Panc1 (cell line): ENCODE measurements around the gene PDZD2. TPM values are rescaled to one million over a fixed set of nuclear protein-coding genes. Genes with fewer than 3 reads are reported as not detected.
"Not testable (repeated sequence)": the region's sequence is repeated elsewhere in the genome, so short reads cannot be mapped to it uniquely, and the experiment has no call there.

Experiments used
- ATAC-seq: fragments of 200-7000 bp; cut with Tn5 transposase; 2 replicates; pipeline ENCODE4 v1.9.1; 2020; ENCODE audit warnings: mild to moderate bottlenecking, moderate library complexity
- BruUV-seq: library from RNA; stranded (reverse); fragments of 400-500 nt; replicated peaks from 2 replicates; lab custom pipeline; 2021; lab: Mats Ljungman, UMichigan
- CTCF ChIA-PET: fragments of 300-600 bp; sonication (Branson Sonifier 250); formaldehyde crosslinking; loops from one replicate; lab custom pipeline; 2022; ENCODE audit warnings: antibody characterized with exemption; lab: Charles Lee
- POLR2A ChIA-PET: fragments of 300-600 bp; sonication (Branson Sonifier 250); formaldehyde crosslinking; loops from one replicate; lab custom pipeline; 2022; ENCODE audit warnings: antibody characterized with exemption; lab: Charles Lee
- DNase-seq: peaks from one replicate; pipeline ENCODE4 v3.0.0-alpha.2; 2010; ENCODE audit warnings: low read depth, low spot score
- H3K27ac ChIP-seq: 2 replicates; pipeline ENCODE4 v1.5.1; 2011; ENCODE audit warnings: mild to moderate bottlenecking, low read length, inconsistent platforms
- H3K27me3 ChIP-seq: fragments of 200-500 bp; sonication (Bioruptor generic); 2 replicates; pipeline ENCODE4 v1.6.0; 2014; ENCODE audit warnings: low read length, inconsistent platforms; ENCODE audit not compliant: control insufficient read depth, insufficient read depth
- H3K36me3 ChIP-seq: fragments of 200-500 bp; sonication (Bioruptor generic); 2 replicates; pipeline ENCODE4 v1.5.1; 2014; ENCODE audit warnings: inconsistent platforms, mild to moderate bottlenecking, low read length, moderate library complexity; ENCODE audit not compliant: control insufficient read depth, insufficient read depth
- H3K4me1 ChIP-seq: 2 replicates; pipeline ENCODE4 v1.5.1; 2011; ENCODE audit warnings: inconsistent platforms, mild to moderate bottlenecking, low read length, moderate library complexity; ENCODE audit not compliant: control insufficient read depth, insufficient read depth
- H3K4me3 ChIP-seq, 2 experiments: 2 replicates each; pipeline ENCODE4 v1.5.1; 2011 to 2012; ENCODE audit warnings: low read depth in 2 of 2, low read length in 2 of 2, mild to moderate bottlenecking in 2 of 2, inconsistent platforms in 1 of 2, moderate library complexity in 1 of 2
- H3K9me3 ChIP-seq: fragments of 200-500 bp; sonication (Bioruptor generic); 2 replicates; pipeline ENCODE4 v1.5.1; 2014; ENCODE audit warnings: low read depth, mild to moderate bottlenecking, inconsistent platforms, low read length, moderate library complexity; ENCODE audit not compliant: control insufficient read depth, insufficient read depth
- CTCF ChIP-seq: fragments of 450-650 bp; IDR thresholded peaks from 2 replicates; pipeline ENCODE4 v1.5.1; 2017; ENCODE audit warnings: mild to moderate bottlenecking
- POLR2AphosphoS5 ChIP-seq: IDR thresholded peaks from 2 replicates; pipeline ENCODE4 v1.6.1; 2012; ENCODE audit warnings: mild to moderate bottlenecking, low read depth, low read length, moderate library complexity
- REST ChIP-seq, 2 experiments: IDR thresholded peaks; 2 replicates each; pipeline ENCODE4 v1.6.1; 2011 to 2012; ENCODE audit warnings: low read depth in 2 of 2, control low read depth in 1 of 2, low read length in 1 of 2, mild to moderate bottlenecking in 1 of 2, moderate library complexity in 1 of 2; ENCODE audit not compliant: insufficient read depth in 1 of 2
- SIN3A ChIP-seq: IDR thresholded peaks from 2 replicates; pipeline ENCODE4 v1.6.1; 2012; ENCODE audit warnings: low read depth, mild to moderate bottlenecking, low read length, moderate library complexity, borderline replicate concordance; ENCODE audit not compliant: insufficient read depth
- TCF7L2 ChIP-seq: IDR thresholded peaks from 2 replicates; pipeline ENCODE4 v1.6.1; 2011; ENCODE audit warnings: mild to moderate bottlenecking, low read depth, low read length, inconsistent platforms
- in situ Hi-C: cut with HindIII; loops from 2 replicates; pipeline ENCODE4 v1.10.0; 2016; ENCODE audit warnings: low sequenced_read_pairs, low pct_unique_long_range_greater_than_20kb
- intact Hi-C: fragments of 100-400 bp; cut with micrococcal nuclease; formaldehyde crosslinking; loops from one replicate; pipeline ENCODE4 v1.10.0; 2022; ENCODE audit not compliant: unreplicated experiment
- total RNA-seq: library from RNA; stranded (reverse); gene quantifications from one replicate; pipeline ENCODE4 v1.2.1, GENCODE V29; 2021; ENCODE audit not compliant: unreplicated experiment

Gene PDZD2
- total RNA-seq, 1 experiment from 2014 or later: 0.10 TPM

GRCh38 chr5:32115985-32116384, 477.1 kb downstream of the PDZD2 start:
- no TSS peak for BruUV-seq
- CTCF ChIA-PET: no interaction called here
- no peak overlapping the region for H3K27ac ChIP-seq
- peaks cover 7% of the 10 kb centered on the region for H3K36me3 ChIP-seq
- H3K9me3 ChIP-seq: no peaks in the 10 kb centered on the region
- no peak overlapping the region for H3K4me3 ChIP-seq
- DNase-seq: no peak
- POLR2A ChIA-PET: interaction anchor here (0.8 kb wide), 1 partner anchor 11 kb away, joined by 8 read pairs; no protein-coding TSS in a partner anchor
- TF ChIP-seq CTCF: no peak
- TF ChIP-seq REST (IDR thresholded peaks at IDR 0.05; ENCODE audit: insufficient read depth in 1 of 2, low read depth in 2 of 2, low read length in 1 of 2): no peak
- no peak for TF ChIP-seq POLR2AphosphoS5
- no peak for TF ChIP-seq TCF7L2
- no peak for TF ChIP-seq SIN3A
- in situ Hi-C loops (no loop called here), intact Hi-C loops (no loop called here)
- H3K27me3 ChIP-seq: no peaks in the 10 kb centered on the region
- ATAC-seq: peak; percentile 63; the same call in 1 of the 2 replicates
- H3K4me1 ChIP-seq: peaks cover 5% of the 10 kb centered on the region

GRCh38 chr5:32116574-32117313, 477.8 kb downstream of the PDZD2 start:
- H3K27ac ChIP-seq: no peak overlapping the region
- DNase-seq (no peak), ATAC-seq (no peak)
- TF ChIP-seq REST (IDR thresholded peaks at IDR 0.05; ENCODE audit: insufficient read depth in 1 of 2, low read depth in 2 of 2, low read length in 1 of 2): no peak
- ChIA-PET POLR2A (no interaction called here), CTCF (no interaction called here)
- H3K36me3 ChIP-seq: peaks cover 9% of the 10 kb centered on the region; the same call in 1 of the 2 replicates
- intact Hi-C loops: no loop called here
- H3K9me3 ChIP-seq: no peaks in the 10 kb centered on the region
- H3K27me3 ChIP-seq: no peaks in the 10 kb centered on the region
- peaks cover 5% of the 10 kb centered on the region for H3K4me1 ChIP-seq
- no peak overlapping the region for H3K4me3 ChIP-seq
- BruUV-seq: no TSS peak
- in situ Hi-C loops: no loop called here

GRCh38 chr5:32118922-32119321, 480.0 kb downstream of the PDZD2 start:
- BruUV-seq: not testable (repeated sequence)

More at GRCh38 chr5:32118922-32119321, 480.0 kb downstream of the PDZD2 start:
- H3K27me3 ChIP-seq, H3K27ac ChIP-seq, ATAC-seq, H3K4me1 ChIP-seq, intact Hi-C loops, in situ Hi-C loops, H3K36me3 ChIP-seq, CTCF ChIA-PET, POLR2A ChIA-PET, DNase-seq, H3K4me3 ChIP-seq, H3K9me3 ChIP-seq: not testable (repeated sequence)
